Measurements from ENCODE around the gene CUEDC2.

Gene CUEDC2

GRCh38 chr10:102409604-102410428, 22.6 kb downstream of the CUEDC2 start:
- no peak for DNase-seq (ENCODE audit: low spot score)

GRCh38 chr10:102408728-102409603, 23.4 kb downstream of the CUEDC2 start:
- no peak for DNase-seq (ENCODE audit: low spot score)

- no peak for DNase-seq (ENCODE audit: low spot score)
These were observed 24.1 kb downstream of the CUEDC2 start for GRCh38 chr10:102408131-102408727.

GRCh38 chr10:102407425-102408130, 24.8 kb downstream of the CUEDC2 start:
- DNase-seq (ENCODE audit: low spot score), result no peak

- no peak for DNase-seq (ENCODE audit: low spot score)
These were observed 25.6 kb downstream of the CUEDC2 start for GRCh38 chr10:102406815-102407214.

- no peak for DNase-seq (ENCODE audit: low spot score)
These were observed 26.7 kb downstream of the CUEDC2 start for GRCh38 chr10:102405632-102406031.

GRCh38 chr10:102405108-102405571, 27.2 kb downstream of the CUEDC2 start:
- no peak for DNase-seq (ENCODE audit: low spot score)

- DNase-seq (ENCODE audit: low spot score), result no peak
These were observed 27.8 kb downstream of the CUEDC2 start for GRCh38 chr10:102404361-102405107.

- no peak for DNase-seq (ENCODE audit: low spot score)
These were observed 29.3 kb downstream of the CUEDC2 start for GRCh38 chr10:102403115-102403514.

GRCh38 chr10:102402512-102402896, 29.9 kb downstream of the CUEDC2 start:
- no peak for DNase-seq (ENCODE audit: low spot score)

GRCh38 chr10:102401735-102402511, 30.5 kb downstream of the CUEDC2 start:
- DNase-seq (ENCODE audit: low spot score), result no peak

GRCh38 chr10:102401342-102401654, 31.1 kb downstream of the CUEDC2 start:
- no peak for DNase-seq (ENCODE audit: low spot score)

- DNase-seq (ENCODE audit: low spot score), result no peak
These were observed 31.6 kb downstream of the CUEDC2 start for GRCh38 chr10:102400598-102401341.

- no peak for DNase-seq (ENCODE audit: low spot score)
These were observed 32.3 kb downstream of the CUEDC2 start for GRCh38 chr10:102400076-102400475.

GRCh38 chr10:102399217-102400021, 33.0 kb downstream of the CUEDC2 start:
- DNase-seq (ENCODE audit: low spot score), result peak; percentile 81

GRCh38 chr10:102398172-102399020, 34.0 kb downstream of the CUEDC2 start:
- DNase-seq (ENCODE audit: low spot score), result no peak

- no peak for DNase-seq (ENCODE audit: low spot score)
These were observed 34.9 kb downstream of the CUEDC2 start for GRCh38 chr10:102397222-102398171.
